Nephron (organoid): ENCODE data around the gene LYVE1.

Source experiments
- H3K27ac Mint-ChIP-seq, 3 experiments: 2 replicates each; pipeline ENCODE4 v1.8.0; 2020; ENCODE audit warnings: mixed read lengths in 3 of 3, mild to moderate bottlenecking in 2 of 3, moderate library complexity in 1 of 3
- H3K27me3 Mint-ChIP-seq: 2 replicates; pipeline ENCODE4 v1.8.0; 2021; ENCODE audit warnings: low read depth, mild to moderate bottlenecking, moderate library complexity, mixed read lengths
- H3K36me3 Mint-ChIP-seq: 2 replicates; pipeline ENCODE4 v1.8.0; 2020; ENCODE audit warnings: low read depth, mixed read lengths
- H3K4me1 Mint-ChIP-seq: 2 replicates; pipeline ENCODE4 v1.8.0; 2020; ENCODE audit warnings: mixed read lengths
- H3K4me3 Mint-ChIP-seq, 3 experiments: 2 replicates each; pipeline ENCODE4 v1.8.0; 2020; ENCODE audit warnings: mild to moderate bottlenecking in 3 of 3, mixed read lengths in 3 of 3, moderate library complexity in 2 of 3
- H3K9me3 Mint-ChIP-seq: 2 replicates; pipeline ENCODE4 v1.8.0; 2020; ENCODE audit warnings: mixed read lengths
- CTCF ChIP-seq, 3 experiments: fragments of 200-600 bp; sonication (generic); IDR thresholded peaks; one replicate each; pipeline ENCODE4 v1.5.0; 2021; ENCODE audit warnings: antibody characterized with exemption in 3 of 3; ENCODE audit not compliant: unreplicated experiment in 3 of 3

Gene LYVE1

GRCh38 chr11:10573556-10573955, 5.1 kb upstream of the LYVE1 start:
- TF ChIP-seq CTCF (IDR thresholded peaks at IDR 0.05; ENCODE audit: unreplicated experiment in 3 of 3) = no peak
- H3K27me3 Mint-ChIP-seq = no peaks in the 10 kb centered on the region
- peaks cover 1% of the 10 kb centered on the region for H3K4me1 Mint-ChIP-seq
- H3K9me3 Mint-ChIP-seq = no peaks in the 10 kb centered on the region
- H3K36me3 Mint-ChIP-seq = peaks cover 14% of the 10 kb centered on the region
- H3K27ac Mint-ChIP-seq = no peak overlapping the region
- H3K4me3 Mint-ChIP-seq = no peak overlapping the region

GRCh38 chr11:10573028-10573427, 4.6 kb upstream of the LYVE1 start:
- Mint-ChIP-seq H3K27ac (no peak overlapping the region), H3K4me1 (no peaks in the 10 kb centered on the region), H3K4me3 (no peak overlapping the region), H3K36me3 (peaks cover 11% of the 10 kb centered on the region), H3K9me3 (no peaks in the 10 kb centered on the region), H3K27me3 (no peaks in the 10 kb centered on the region)
- no peak for TF ChIP-seq CTCF (IDR thresholded peaks at IDR 0.05; ENCODE audit: unreplicated experiment in 3 of 3)

- Mint-ChIP-seq H3K27ac (no peak overlapping the region), H3K4me3 (no peak overlapping the region), H3K4me1 (no peaks in the 10 kb centered on the region), H3K9me3 (no peaks in the 10 kb centered on the region), H3K27me3 (no peaks in the 10 kb centered on the region), H3K36me3 (peaks cover 11% of the 10 kb centered on the region)
- TF ChIP-seq CTCF (IDR thresholded peaks at IDR 0.05; ENCODE audit: unreplicated experiment in 3 of 3) = no peak
Observed at GRCh38 chr11:10572533-10572932, 4.1 kb upstream of the LYVE1 start.

- Mint-ChIP-seq H3K9me3 (no peaks in the 10 kb centered on the region), H3K27me3 (peaks cover 6% of the 10 kb centered on the region), H3K4me1 (peaks cover 9% of the 10 kb centered on the region), H3K4me3 (no peak overlapping the region), H3K27ac (peak overlapping the region in 1 of 3 experiments; percentile 15), H3K36me3 (no peaks in the 10 kb centered on the region)
- no peak for TF ChIP-seq CTCF (IDR thresholded peaks at IDR 0.05; ENCODE audit: unreplicated experiment in 3 of 3)
Observed at GRCh38 chr11:10567446-10567845, 1.0 kb downstream of the LYVE1 start.

GRCh38 chr11:10566257-10566957, 2.1 kb downstream of the LYVE1 start:
- H3K4me3 Mint-ChIP-seq = no peak overlapping the region
- H3K4me1 Mint-ChIP-seq = peaks cover 9% of the 10 kb centered on the region
- H3K27me3 Mint-ChIP-seq = peaks cover 6% of the 10 kb centered on the region
- no peaks in the 10 kb centered on the region for H3K9me3 Mint-ChIP-seq
- H3K36me3 Mint-ChIP-seq = no peaks in the 10 kb centered on the region
- H3K27ac Mint-ChIP-seq = no peak overlapping the region
- no peak for TF ChIP-seq CTCF (IDR thresholded peaks at IDR 0.05; ENCODE audit: unreplicated experiment in 3 of 3)

- Mint-ChIP-seq H3K9me3 (no peaks in the 10 kb centered on the region), H3K4me3 (no peak overlapping the region), H3K27me3 (peaks cover 6% of the 10 kb centered on the region), H3K27ac (no peak overlapping the region), H3K36me3 (no peaks in the 10 kb centered on the region), H3K4me1 (peaks cover 9% of the 10 kb centered on the region)
- no peak for TF ChIP-seq CTCF (IDR thresholded peaks at IDR 0.05; ENCODE audit: unreplicated experiment in 3 of 3)
Observed at GRCh38 chr11:10565493-10565892, 3.0 kb downstream of the LYVE1 start.
